SK-N-MC (cell line): ENCODE measurements around the gene TBC1D14.

ENCODE experiments used
- EZH2 ChIP-seq: fragments of 200-600 bp; sonication (generic); IDR thresholded peaks from one replicate; pipeline ENCODE4 v1.6.1; 2017; ENCODE audit warnings: antibody characterized with exemption
- FOXP2 ChIP-seq: optimal IDR thresholded peaks from 2 replicates; pipeline ENCODE3; 2011; ENCODE audit warnings: mild to moderate bottlenecking, moderate library complexity; ENCODE audit not compliant: insufficient read depth; ENCODE audit errors: extremely low read length, control extremely low read depth
- POLR2AphosphoS5 ChIP-seq: IDR thresholded peaks from 2 replicates; pipeline ENCODE4 v1.6.1; 2012; ENCODE audit warnings: mild to moderate bottlenecking, low read depth, low read length, borderline replicate concordance

DNA sequence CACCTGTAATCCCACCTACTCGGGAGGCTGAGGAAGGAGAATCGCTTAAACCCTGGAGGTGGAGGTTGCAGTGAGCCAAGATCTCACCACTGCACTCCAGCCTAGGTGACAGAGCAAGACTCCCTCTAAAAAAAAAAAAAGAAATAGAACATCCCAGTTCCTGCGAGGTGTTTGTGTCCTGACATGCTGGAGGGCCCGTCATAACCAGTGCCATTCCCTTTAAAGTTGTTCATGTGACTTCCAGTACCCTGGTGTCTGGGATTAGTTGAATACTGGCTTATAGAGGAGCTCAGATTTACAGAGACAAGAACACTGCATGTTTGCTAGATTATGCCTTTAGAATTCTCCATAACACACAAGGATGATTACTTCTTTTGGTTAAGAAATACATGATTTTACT lies 95.9 kb downstream of the TBC1D14 start:
- TF ChIP-seq POLR2AphosphoS5 (no peak), EZH2 (no peak), FOXP2 (no peak)
